Urinary bladder (tissue), 4 donors: ENCODE results near the gene DENND6B. TPM values are rescaled to one million over a fixed set of nuclear protein-coding genes. Genes with fewer than 3 reads are reported as not detected.
A peak's percentile ranks its signal among the peaks of the same experiment; 100 is the strongest.
"Not testable (repeated sequence)": the region's sequence is repeated elsewhere in the genome, so short reads cannot be mapped to it uniquely, and the experiment has no call there.

ENCODE experiments used
- DNase-seq: peaks from one replicate; pipeline ENCODE4 v3.0.0-alpha.2; 2015; ENCODE audit errors: extremely low spot score
- H3K27ac ChIP-seq: one replicate; pipeline ENCODE4 v1.5.1; 2013; ENCODE audit warnings: low read depth, mild to moderate bottlenecking, moderate library complexity
- H3K36me3 ChIP-seq: one replicate; pipeline ENCODE4 v1.6.1; 2013; ENCODE audit warnings: mild to moderate bottlenecking, moderate library complexity; ENCODE audit not compliant: insufficient read depth
- H3K4me1 ChIP-seq: one replicate; pipeline ENCODE4 v1.6.1; 2013; ENCODE audit warnings: mild to moderate bottlenecking, moderate library complexity; ENCODE audit not compliant: insufficient read depth
- H3K4me3 ChIP-seq: one replicate; pipeline ENCODE4 v1.5.1; 2013; ENCODE audit warnings: low read depth, low read length
- WGBS: extraction: QIAGEN DNeasy Blood & Tissue Kit; methylation state at CpG from one replicate; pipeline ENCODE4 v1.1.7; 2013; 5-methylcytosine and 5-hydroxymethylcytosine counted together
- polyA plus RNA-seq: library from polyadenylated mRNA; stranded (reverse); fragments of 200-250 nt; gene quantifications from one replicate; pipeline ENCODE4 v1.2.3, GENCODE V29; 2013
- total RNA-seq: library from RNA; depleted of rRNA; stranded (reverse); fragments of >200 nt; gene quantifications from one replicate; pipeline ENCODE4 v1.2.3, GENCODE V29; 2014
- donor health status: healthy with polysubstance abuse.
- donor health status: healthy.

The DENND6B gene
- total and polyA plus RNA-seq, 2 donors, result 4.1 to 4.6 TPM

DNA sequence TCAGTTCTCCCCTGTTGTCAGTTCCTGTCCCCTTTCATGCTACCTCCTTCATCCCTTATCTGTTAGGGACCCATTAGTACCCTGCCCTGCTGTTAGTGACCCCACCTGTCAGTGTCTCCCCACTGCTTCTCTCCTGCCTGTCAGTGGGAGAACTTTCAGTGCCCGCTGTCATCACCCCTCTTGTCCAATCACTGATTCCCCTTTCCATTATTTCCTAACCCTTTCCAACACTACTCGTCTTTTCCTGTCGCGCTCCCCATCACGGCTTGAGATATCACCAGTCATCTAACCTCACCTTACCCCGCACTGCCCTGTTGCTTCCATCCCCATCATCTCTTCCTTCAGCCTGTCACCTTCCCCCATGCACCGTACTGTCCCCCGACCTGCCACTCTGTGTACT lies 20.3 kb upstream of the DENND6B start:
- no peak overlapping the region for H3K4me3 ChIP-seq
- H3K4me1 ChIP-seq, result peaks cover 3% of the 10 kb centered on the region
- no peak overlapping the region for H3K27ac ChIP-seq
- no peak for DNase-seq
- WGBS, result 82% methylated on average over 8 of the region's 8 CpGs
- H3K36me3 ChIP-seq, result no peaks in the 10 kb centered on the region

DNA sequence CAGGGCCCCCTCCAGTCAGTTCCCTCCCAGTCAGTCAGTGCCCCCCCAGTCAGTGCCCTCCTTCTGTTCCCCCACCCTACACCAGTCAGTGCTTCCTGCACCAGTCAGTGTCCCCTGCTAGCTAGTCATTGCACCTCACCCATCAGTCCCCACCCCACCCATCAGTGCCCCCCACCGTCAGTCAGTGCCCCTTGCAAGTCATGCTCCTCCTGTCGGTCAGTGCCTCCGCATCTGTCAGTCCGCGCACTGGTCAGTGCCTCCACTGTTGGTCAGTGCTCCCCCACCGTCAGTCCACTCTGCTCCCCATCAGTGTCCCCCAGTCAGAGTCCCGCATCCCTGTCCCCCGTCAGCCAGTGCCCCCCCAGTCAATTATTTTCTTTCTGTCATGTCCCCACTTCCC lies 19.7 kb upstream of the DENND6B start:
- Histone ChIP-seq H3K36me3 (no peaks in the 10 kb centered on the region), H3K4me3 (no peak overlapping the region), H3K4me1 (peaks cover 3% of the 10 kb centered on the region), H3K27ac (no peak overlapping the region)
- 70% methylated on average over 8 of the region's 8 CpGs for WGBS
- DNase-seq, result no peak

DNA sequence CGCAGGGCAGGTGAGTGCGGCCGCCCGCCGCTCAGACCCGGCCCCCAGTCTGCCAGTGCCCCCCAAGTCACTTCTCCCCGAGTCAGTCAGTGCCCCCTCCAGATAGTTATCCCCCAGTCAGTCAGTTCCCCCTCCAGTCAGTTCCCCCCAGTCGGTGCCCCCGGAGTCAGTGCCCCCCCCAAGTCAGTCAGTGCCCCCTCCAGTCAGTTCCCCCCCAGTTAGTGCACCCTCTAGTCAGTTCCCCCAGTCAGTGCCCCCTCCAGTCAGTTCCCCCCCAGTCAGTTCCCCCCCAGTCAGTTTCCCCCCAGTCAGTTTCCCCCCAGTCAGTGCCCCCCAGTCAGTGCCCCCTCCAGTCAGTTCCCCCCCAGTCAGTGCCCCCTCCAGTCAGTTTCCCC lies 16.7 kb upstream of the DENND6B start:
- no peak for DNase-seq
- Histone ChIP-seq H3K36me3 (no peaks in the 10 kb centered on the region), H3K4me1 (peaks cover 3% of the 10 kb centered on the region), H3K4me3 (peak overlapping the region; percentile 98), H3K27ac (no peak overlapping the region)
- WGBS, result 4% methylated on average over 9 of the region's 9 CpGs

DNA sequence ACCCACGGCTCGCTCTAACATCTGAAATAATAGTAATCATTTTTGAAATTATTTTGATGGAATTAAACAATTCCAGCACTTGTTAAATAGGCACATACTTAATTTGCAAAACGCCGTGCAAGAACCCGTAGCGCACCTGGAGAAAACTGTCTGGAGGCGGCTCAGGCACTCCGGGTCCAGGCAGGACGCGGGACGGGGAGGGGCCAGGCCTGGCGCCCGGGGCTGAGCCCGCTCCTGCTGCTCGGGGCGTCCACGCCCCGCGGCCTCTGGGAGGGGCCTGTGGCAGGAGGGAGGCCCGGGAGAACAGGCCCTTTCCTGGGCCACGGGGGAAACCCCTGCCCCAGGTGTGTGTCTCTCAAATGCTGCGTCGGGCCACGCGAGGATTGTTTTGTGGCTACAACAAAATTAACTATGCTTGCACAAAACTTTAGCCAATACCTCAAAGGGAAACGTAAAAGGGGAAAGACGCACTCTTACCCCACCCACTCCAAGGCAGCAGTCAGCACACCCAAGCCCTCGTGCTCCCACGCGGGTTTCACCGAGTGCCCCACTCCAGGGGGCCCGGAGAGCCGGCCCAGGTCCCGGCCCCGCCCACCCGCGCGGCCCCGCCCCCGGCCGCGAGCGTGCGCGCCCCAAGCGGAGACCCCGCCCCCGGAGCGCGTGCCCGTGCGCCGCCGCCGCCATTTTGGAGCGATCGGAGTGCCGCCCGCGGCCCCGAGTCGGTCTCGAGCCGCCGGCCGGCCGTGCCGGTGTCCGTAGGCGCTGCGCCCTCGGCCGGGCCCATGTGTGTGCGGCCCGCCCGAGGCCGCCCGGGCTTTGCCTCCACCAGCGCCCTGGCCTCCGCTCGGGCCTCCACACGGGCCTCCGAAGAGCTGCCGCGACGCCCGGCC lies 16.1 kb upstream of the DENND6B start, which contains the start of gene PPP6R2:
TSS of gene PPP6R2 (plus strand) at position 677 of the 890 bp plus-strand sequence. CDS start 50,582 bp downstream, outside the sequence.
- Histone ChIP-seq H3K36me3 (no peaks in the 10 kb centered on the region), H3K4me3 (peak within 1 kb of the TSS; percentile 98), H3K4me1 (peaks cover 3% of the 10 kb centered on the region), H3K27ac (no peak within 1 kb of the TSS)
- no peak for DNase-seq
- under 1% methylated on average over 87 of the region's 87 CpGs for WGBS

DNA sequence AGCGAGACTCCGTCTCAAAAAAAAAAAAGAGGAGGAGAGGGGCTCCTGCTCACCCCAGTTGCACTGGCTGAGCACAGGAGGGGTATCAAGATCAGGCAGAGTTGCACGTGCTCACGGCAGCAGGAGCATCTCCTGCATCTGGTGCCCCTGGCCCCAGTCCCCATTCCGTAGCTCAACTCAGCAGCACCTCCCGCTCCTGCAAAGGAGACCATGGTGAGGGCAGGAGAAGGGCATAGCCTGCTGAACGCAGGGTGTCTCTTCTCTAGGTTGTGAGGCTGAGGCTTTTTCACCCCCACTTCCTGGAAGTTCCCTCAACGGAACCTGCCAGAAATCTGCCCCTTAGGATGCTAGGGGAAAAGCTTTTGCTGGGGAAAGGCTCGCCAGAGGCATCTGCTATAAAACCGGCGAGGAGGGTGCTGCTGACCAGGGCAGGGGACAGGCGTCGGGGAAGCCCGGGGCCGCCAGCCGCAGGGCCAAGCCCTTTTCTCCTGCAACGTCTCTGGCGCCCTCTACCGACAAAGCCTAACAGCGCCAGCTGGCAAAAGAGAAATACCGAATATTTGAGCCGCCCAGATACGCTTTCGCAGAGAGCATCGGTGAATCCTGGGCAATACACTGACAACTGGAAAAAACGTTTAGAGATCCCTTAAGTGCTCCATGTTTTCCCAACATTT lies 15.3 kb upstream of the DENND6B start:
- DNase-seq, result peak; percentile 67
- peaks cover 3% of the 10 kb centered on the region for H3K4me1 ChIP-seq
- H3K27ac ChIP-seq, result no peak overlapping the region
- peak overlapping the region; percentile 98 for H3K4me3 ChIP-seq
- 15% methylated on average over 26 of the region's 26 CpGs for WGBS
- no peaks in the 10 kb centered on the region for H3K36me3 ChIP-seq

DNA sequence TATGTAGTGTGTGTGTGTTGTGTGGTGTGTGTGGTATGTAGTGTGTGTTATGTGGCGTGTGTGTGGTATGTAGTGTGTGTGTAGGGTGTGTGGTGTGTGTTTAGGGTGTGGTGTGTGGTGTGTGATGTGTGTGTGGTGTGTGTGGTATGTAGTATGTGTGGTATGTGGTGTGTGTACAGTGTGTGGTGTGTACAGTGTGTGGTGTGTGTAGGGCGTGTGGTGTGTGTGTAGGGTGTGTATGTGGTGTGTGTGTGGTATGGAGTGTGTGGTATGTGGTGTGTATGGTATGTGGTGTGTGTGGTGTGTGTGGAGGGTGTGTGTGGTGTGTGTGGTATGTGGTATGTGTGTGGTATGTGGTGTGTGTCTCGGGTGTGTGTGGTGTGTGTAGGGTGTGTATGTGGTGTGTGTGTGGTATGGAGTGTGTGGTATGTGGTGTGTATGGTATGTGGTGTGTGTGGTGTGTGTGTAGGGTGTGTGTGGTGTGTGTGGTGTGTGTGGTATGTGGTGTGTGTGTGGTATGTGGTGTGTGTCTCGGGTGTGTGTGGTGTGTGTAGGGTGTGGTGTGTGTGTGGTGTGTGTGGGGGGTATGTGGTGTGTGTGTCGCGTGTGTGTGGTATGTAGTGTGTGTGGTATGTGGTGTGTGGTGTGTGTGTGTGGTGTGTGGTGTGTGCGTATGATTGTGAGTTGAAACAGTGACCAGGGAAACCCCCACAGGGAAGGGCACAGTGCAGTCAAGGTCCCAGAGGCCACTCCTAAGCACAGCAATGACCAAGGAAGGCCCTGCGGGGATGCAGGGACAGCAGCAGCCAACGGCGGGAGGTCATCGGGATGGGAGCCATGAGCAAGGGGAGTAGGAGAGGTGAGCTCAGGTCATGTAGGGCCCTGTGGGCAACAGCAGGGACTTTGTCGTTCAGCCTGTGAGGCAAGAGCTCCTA lies 13.4 kb upstream of the DENND6B start:
- 78% methylated on average over 12 of the region's 12 CpGs for WGBS
- no peak for DNase-seq

DNA sequence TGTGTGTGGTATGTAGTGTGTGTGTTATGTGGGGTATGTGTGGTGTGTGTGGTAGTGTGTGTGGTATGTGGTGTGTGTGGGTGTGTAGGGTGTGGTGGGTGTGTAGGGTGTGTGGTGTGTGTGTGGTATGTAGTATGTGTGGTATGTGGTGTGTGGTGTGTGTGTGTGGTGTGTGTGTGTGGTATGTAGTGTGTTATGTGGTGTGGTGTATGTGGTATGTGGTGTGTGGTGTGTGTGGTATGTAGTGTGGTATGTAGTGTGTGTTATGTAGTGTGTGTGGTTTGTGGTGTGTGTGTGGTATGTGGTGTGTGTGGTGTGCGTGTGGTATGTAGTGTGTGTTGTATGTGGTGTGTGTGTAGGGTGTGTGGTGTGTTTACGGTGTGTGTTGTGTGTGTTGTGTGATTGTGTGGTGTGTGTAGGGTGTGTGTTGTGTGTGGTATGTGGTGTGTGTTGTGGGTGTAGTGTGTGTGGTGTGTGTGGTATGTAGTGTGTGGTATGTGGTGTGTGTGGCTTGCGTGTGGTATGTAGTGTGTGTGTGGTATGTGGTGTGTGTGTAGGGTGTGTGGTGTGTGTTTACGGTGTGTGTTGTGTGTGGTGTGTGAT lies 12.1 kb upstream of the DENND6B start:
- DNase-seq, result no peak
- H3K36me3 ChIP-seq, result no peaks in the 10 kb centered on the region
- WGBS, result 97% methylated on average over 4 of the region's 4 CpGs

More for the DNA sequence above, 13.4 kb upstream of the DENND6B start:
- H3K36me3 ChIP-seq, result no peaks in the 10 kb centered on the region
- H3K27ac ChIP-seq, result no peak overlapping the region
- no peaks in the 10 kb centered on the region for H3K4me1 ChIP-seq
- H3K4me3 ChIP-seq, result no peak overlapping the region

DNA sequence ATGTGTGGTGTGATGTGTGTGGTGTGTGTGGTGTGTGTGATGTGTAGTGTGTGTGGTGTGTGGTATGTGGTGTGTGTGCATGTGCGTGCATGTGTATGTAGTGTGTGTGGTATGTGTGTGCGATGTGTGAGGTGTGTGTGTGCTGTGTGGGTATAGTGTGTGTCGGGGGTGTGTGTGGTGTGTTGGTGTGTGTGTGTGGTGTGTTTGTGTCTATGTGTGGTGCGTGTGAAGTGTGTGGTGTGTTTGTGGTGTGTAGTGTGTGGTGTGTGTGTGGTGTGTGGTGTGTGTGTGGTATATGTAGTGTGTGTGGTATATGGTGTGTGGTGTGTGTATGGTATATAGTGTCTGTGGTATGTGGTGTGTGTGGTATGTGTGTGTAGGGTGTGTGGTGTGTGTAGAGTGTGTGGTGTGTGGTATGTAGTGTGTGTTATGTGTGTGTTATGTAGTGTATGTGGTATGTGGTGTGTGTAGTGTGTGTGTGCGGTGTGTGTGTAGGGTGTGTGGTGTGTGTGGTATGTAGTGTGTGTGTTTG lies 11.3 kb upstream of the DENND6B start:
- H3K27ac ChIP-seq, result no peak overlapping the region
- no peaks in the 10 kb centered on the region for H3K36me3 ChIP-seq
- DNase-seq, result no peak
- WGBS, result 95% methylated on average over 5 of the region's 5 CpGs
- H3K4me1 ChIP-seq, result no peaks in the 10 kb centered on the region
- H3K4me3 ChIP-seq, result no peak overlapping the region

More for the DNA sequence above, 12.1 kb upstream of the DENND6B start:
- no peak overlapping the region for H3K27ac ChIP-seq
- H3K4me3 ChIP-seq, result no peak overlapping the region
- no peaks in the 10 kb centered on the region for H3K4me1 ChIP-seq

DNA sequence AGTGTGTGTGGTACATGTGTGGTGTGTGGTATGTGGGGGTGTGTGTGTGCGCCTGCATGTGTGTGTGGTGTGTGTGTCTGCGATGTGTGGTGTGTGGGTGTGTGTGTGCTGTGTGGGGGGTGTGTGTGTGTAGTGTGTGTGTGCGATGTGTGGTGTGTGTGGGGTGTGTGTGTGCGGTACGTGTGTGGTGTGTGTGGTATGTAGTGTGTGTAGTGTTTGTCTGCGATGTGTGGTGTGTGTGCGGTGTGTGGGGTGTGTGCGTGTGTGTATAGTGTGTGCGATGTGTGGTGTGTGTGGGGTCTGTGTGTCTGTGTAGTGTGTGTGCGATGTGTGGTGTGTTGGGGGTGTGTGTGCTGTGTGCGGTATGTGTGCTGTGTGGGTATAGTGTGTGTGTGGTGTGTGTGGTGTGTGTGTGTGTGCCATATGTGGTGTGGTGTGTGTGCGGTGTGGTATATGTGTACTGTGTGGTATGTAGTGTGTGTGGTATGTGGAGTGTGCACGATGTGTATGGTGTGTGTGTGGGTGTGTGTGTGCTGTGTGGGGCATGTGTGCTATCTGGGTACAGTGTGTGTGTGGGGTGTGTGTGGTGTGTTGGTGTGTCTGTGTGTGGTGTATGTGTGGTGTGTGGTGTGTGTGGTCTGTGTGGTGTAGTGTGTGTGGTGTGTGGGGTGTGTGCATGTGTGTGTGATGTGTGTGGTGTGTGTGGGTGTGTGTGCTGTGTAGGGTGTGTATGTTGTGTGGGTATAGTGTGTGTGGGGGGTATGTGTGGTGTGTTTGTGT lies 10.6 kb upstream of the DENND6B start:
- DNase-seq, result no peak
- Histone ChIP-seq H3K36me3 (no peaks in the 10 kb centered on the region), H3K4me1 (no peaks in the 10 kb centered on the region), H3K4me3 (no peak overlapping the region), H3K27ac (no peak overlapping the region)
- 96% methylated on average over 13 of the region's 13 CpGs for WGBS

DNA sequence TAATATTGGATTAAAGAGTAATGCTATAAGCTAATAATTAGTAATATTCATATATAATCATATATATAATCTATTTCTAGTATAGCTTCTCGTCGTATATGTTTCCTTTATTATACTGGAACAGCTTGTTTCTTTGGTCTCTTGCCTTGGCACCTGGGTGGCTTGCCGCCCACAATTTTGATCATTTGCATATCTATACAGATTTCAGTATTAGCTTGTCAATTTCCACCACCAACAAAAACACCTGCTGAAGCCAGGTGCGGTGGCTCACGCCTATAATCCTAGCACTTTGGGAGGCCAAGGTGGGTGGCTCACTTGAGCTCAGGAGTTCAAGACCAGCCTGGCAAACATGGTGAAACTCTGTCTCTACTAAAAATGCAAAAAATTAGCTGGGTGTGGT lies 7.6 kb upstream of the DENND6B start:
- not testable (repeated sequence) for H3K27ac ChIP-seq, H3K36me3 ChIP-seq, DNase-seq, H3K4me3 ChIP-seq, H3K4me1 ChIP-seq
- WGBS, result 85% methylated on average over 5 of the region's 5 CpGs

DNA sequence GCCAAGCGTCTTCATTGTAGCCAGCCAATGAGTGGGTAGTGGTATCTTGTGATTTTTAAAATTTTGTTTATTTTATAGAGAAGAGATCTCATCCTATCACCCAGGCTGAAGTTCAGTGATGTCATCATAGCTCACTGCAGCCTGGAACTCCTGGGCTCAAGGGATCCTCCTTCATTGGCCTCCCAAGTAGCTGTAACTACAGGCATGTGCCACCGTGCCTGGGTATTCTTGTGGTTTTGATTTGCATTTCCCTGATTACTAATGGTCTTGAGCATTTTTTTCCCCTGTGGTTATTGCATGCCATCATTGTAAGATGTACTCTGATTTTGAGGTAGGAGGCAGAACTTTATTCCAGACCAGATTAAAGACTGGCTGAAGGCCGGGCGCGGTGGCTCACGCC lies 2.4 kb upstream of the DENND6B start:
- Histone ChIP-seq H3K4me1 (no peaks in the 10 kb centered on the region), H3K27ac (no peak overlapping the region), H3K4me3 (no peak overlapping the region), H3K36me3 (no peaks in the 10 kb centered on the region)
- DNase-seq, result no peak
- WGBS, result 94% methylated on average over 6 of the region's 6 CpGs

DNA sequence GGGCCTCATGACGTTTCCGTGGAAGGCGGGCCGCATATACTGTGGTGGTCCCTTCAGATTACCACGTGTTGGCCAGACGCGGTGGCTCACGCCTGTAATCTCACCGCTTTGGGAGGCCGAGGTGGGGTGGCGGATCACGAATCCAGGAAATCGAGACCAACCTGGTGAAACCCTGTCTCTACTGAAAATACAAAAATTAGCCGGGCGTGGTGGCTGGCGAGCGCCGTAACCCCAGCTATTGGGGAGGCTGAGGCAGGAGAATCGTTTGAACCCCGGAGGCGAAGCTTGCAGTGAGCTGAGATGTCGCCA lies 853 bp upstream of the DENND6B start:
- Histone ChIP-seq H3K36me3 (no peaks in the 10 kb centered on the region), H3K27ac (peak overlapping the region; percentile 98), H3K4me3 (peak overlapping the region; percentile 82), H3K4me1 (no peaks in the 10 kb centered on the region)
- DNase-seq, result no peak
- 77% methylated on average over 22 of the region's 22 CpGs for WGBS
